ENCODE results near the gene CELSR1. TPM values are rescaled to one million over a fixed set of nuclear protein-coding genes. Genes with fewer than 3 reads are reported as not detected.

CELSR1 gene
- total and polyA plus RNA-seq, 10 donors, result 4.3 to 13.1 (median 8.4) TPM

DNA sequence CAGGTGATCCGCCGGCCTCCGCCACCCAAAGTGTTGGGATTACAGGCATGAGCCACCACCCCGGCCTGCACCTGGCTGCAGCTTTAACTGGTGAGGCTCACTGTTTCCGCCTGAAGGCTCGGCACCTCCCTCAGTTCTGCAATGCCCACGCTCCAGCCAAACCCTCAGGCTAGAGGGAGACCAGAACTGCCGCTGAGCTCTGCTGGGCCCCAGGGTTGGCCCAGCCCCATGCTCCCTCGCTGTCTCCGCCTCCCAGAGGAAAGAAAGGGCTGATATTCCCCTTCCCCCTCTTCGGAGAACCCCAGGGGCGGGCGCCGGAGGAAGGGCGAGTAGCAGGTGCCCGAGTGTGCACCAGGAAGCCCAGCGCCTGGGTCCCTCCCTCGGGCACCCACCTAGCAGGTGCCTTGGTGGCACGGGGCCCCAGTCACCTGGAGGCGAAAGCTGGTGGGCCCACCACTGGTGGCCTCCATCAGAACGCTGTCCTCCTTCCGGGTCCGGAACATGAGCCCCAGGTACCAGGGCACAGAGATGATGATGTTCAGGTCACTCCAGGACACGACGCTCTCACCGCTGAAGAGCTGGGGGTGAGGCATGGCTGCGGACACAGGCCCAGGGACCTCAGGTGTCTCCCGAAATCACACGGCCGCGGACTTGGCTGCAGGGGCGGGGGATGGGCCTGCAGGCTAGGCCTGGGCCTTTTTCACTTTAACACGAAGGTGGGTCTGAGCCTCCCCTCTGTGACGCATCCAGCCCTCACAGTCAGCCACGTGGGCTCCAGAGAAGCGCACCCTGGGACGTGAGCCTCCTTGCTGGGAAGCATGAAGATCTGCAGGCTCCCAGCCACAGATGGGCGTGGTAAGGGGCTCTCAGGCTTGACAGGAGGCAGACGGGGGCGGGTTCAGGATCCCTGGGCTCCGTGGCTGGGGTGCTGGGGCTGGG lies 128.6 kb downstream of the CELSR1 start:
- 85 to 92% (median 88%) methylated on average over 29 to 41 of the region's 41 CpGs for WGBS, 5 donors
- intact Hi-C loops (cut with DNase I; ENCODE audit: low total_unique reads), result no loop called here
- no peak overlapping the region for H3K27ac ChIP-seq
- no peak overlapping the region for H3K4me3 ChIP-seq
- TF ChIP-seq, protein P1, sequence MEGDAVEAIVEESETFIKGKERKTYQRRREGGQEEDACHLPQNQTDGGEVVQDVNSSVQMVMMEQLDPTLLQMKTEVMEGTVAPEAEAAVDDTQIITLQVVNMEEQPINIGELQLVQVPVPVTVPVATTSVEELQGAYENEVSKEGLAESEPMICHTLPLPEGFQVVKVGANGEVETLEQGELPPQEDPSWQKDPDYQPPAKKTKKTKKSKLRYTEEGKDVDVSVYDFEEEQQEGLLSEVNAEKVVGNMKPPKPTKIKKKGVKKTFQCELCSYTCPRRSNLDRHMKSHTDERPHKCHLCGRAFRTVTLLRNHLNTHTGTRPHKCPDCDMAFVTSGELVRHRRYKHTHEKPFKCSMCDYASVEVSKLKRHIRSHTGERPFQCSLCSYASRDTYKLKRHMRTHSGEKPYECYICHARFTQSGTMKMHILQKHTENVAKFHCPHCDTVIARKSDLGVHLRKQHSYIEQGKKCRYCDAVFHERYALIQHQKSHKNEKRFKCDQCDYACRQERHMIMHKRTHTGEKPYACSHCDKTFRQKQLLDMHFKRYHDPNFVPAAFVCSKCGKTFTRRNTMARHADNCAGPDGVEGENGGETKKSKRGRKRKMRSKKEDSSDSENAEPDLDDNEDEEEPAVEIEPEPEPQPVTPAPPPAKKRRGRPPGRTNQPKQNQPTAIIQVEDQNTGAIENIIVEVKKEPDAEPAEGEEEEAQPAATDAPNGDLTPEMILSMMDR (IDR thresholded peaks at IDR 0.05 in 8 of 11, conservative IDR thresholded peaks at IDR 0.05 in 3 of 11), result no peak
- TF ChIP-seq POLR2AphosphoS5 (IDR thresholded peaks at IDR 0.05) (no peak), POLR2A (IDR thresholded peaks at IDR 0.05) (no peak)
- no peaks in the 10 kb centered on the region for H3K9me3 ChIP-seq
- H3K27me3 ChIP-seq (replicated peaks in 1 of 7), result no peaks in the 10 kb centered on the region
- no peak for DNase-seq
- no peaks in the 10 kb centered on the region for H3K4me1 ChIP-seq
- H3K36me3 ChIP-seq, result peaks cover 0 to 29% (median 3%) of the 10 kb centered on the region in 6 donors

DNA sequence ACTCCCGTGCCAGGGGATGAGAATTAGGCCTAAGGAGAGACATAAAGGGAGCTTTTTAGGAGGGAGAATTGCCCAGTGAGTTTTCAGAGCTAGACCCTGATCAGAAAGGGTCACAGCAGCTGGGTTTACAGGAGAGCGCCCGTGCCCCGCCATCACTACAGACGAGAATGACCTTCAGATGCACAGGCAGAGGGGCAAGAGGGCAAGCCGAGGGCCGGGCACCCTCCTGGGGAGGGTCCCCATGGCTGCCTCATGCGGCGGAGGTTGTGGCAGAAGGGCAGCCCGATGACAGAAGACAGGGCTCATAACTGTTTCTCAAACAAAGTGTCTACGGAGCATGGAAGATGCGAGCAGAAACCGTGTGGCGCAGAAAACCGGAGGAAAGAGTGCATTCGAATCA lies 129.7 kb downstream of the CELSR1 start:
- H3K36me3 ChIP-seq, result peaks cover 0 to 29% (median 3%) of the 10 kb centered on the region in 6 donors
- no peak for DNase-seq
- 88 to 93% (median 88%) methylated on average over 14 to 16 of the region's 16 CpGs for WGBS, 5 donors
- H3K27ac ChIP-seq, result no peak overlapping the region
- intact Hi-C loops (cut with DNase I; ENCODE audit: low total_unique reads), result no loop called here
- H3K9me3 ChIP-seq, result no peaks in the 10 kb centered on the region
- H3K27me3 ChIP-seq (replicated peaks in 1 of 7), result no peaks in the 10 kb centered on the region
- no peak overlapping the region for H3K4me3 ChIP-seq
- TF ChIP-seq, protein P1 (IDR thresholded peaks at IDR 0.05 in 8 of 11, conservative IDR thresholded peaks at IDR 0.05 in 3 of 11), result no peak
- TF ChIP-seq POLR2AphosphoS5 (IDR thresholded peaks at IDR 0.05) (no peak), POLR2A (IDR thresholded peaks at IDR 0.05) (no peak)
- H3K4me1 ChIP-seq, result no peaks in the 10 kb centered on the region

DNA sequence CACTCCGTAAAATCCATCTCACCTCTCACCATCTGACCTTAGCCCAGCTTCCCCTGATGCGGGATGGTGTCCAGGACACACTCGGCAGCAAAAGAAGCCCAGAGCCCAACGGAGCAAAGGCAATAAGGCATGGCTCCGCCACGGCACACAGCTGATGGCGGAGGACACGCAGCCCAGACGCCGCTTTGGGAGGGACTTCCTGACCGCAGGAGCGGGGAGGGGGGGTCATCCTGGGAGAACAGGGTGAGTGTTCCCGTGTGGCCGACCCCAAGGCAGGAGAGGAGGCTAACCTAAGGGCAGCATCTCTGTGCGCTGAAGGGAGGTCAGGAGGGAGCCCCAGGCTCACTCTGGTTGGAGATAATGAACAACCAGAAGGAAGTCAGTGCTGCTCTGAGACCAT lies 130.6 kb downstream of the CELSR1 start:
- no peaks in the 10 kb centered on the region for H3K4me1 ChIP-seq
- TF ChIP-seq POLR2A (IDR thresholded peaks at IDR 0.05) (no peak), POLR2AphosphoS5 (IDR thresholded peaks at IDR 0.05) (no peak)
- TF ChIP-seq, protein P1 (IDR thresholded peaks at IDR 0.05 in 8 of 11, conservative IDR thresholded peaks at IDR 0.05 in 3 of 11), result no peak
- 77 to 88% (median 86%) methylated on average over 13 to 15 of the region's 15 CpGs for WGBS, 5 donors
- H3K27me3 ChIP-seq (replicated peaks in 1 of 7), result no peaks in the 10 kb centered on the region
- no peak overlapping the region for H3K27ac ChIP-seq
- no peaks in the 10 kb centered on the region for H3K9me3 ChIP-seq
- DNase-seq, result no peak
- no peak overlapping the region for H3K4me3 ChIP-seq
- intact Hi-C loops (cut with DNase I; ENCODE audit: low total_unique reads), result no loop called here
- peaks cover 0 to 29% (median 3%) of the 10 kb centered on the region in 6 donors for H3K36me3 ChIP-seq

DNA sequence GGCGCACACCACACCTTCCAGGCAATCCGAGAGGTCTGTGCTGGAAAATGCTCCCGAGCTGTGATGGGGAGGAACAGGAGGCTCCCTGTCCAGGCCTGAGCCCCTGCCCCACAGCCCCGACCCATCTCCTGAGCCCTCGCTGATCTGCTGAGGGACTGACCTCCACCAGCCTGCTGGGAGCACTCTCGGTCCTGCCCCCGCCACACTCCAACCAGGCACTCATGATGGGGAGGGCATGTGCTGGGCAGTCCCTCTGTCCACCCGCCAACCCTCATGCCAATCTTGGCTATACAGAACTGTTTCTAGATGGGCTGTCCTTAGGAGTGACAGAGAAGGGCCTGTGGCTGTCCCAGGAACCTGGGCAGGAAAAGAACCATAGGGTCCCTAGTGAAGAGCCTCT lies 131.1 kb downstream of the CELSR1 start:
- TF ChIP-seq, protein P1 (IDR thresholded peaks at IDR 0.05 in 8 of 11, conservative IDR thresholded peaks at IDR 0.05 in 3 of 11), result no peak
- TF ChIP-seq POLR2AphosphoS5 (IDR thresholded peaks at IDR 0.05) (no peak), POLR2A (IDR thresholded peaks at IDR 0.05) (no peak)

More for the DNA sequence above, 131.1 kb downstream of the CELSR1 start:
- Histone ChIP-seq H3K27ac (no peak overlapping the region), H3K27me3 (replicated peaks in 1 of 7) (no peaks in the 10 kb centered on the region), H3K4me1 (no peaks in the 10 kb centered on the region), H3K9me3 (no peaks in the 10 kb centered on the region), H3K4me3 (no peak overlapping the region), H3K36me3 (peaks cover 0 to 26% (median 3%) of the 10 kb centered on the region in 6 donors)
- no peak for DNase-seq
- intact Hi-C loops (cut with DNase I; ENCODE audit: low total_unique reads), result no loop called here
- 87 to 100% (median 95%) methylated on average over 1 to 8 of the region's 8 CpGs for WGBS, 5 donors

Data from spleen (tissue), 11 donors.